Measurements from ENCODE around the gene CREBBP. TPM values are rescaled to one million over a fixed set of nuclear protein-coding genes. Genes with fewer than 3 reads are reported as not detected.
A peak's percentile ranks its signal among the peaks of the same experiment; 100 is the strongest.
"Not testable (repeated sequence)": the region's sequence is repeated elsewhere in the genome, so short reads cannot be mapped to it uniquely, and the experiment has no call there.

The CREBBP gene
- 6.0 and 6.6 TPM in 2 replicates for polyA plus RNA-seq (2011; rRNA removed)
- polyA minus RNA-seq (2011; rRNA and poly(A)+ RNA removed): 31.4 and 41.9 TPM in 2 replicates

- TF ChIP-seq CTCF (IDR thresholded peaks at IDR 0.05; ENCODE audit: insufficient read depth, low read depth, low read length): no peak
- H3K36me3 ChIP-seq (ENCODE audit: control insufficient read depth, insufficient read depth, low read length): no peaks in the 10 kb centered on the region
- H3K4me3 ChIP-seq (ENCODE audit: low read depth, low read length): peak within 1 kb of the TSS; percentile 90
- CTCF ChIA-PET: interaction anchor here (1.1 kb wide), 1 partner anchor 190 kb away, joined by 3 read pairs; no protein-coding TSS in a partner anchor
- no peaks in the 10 kb centered on the region for H3K27me3 ChIP-seq (ENCODE audit: control insufficient read depth, insufficient read depth, low read length)
- DNase-seq (ENCODE audit: low read depth): peak; percentile 19
- POLR2A ChIA-PET: interaction anchor here (0.5 kb wide), 1 partner anchor 215 kb away, joined by 8 read pairs; no protein-coding TSS in a partner anchor
These were observed at the start of gene CREBBP for GRCh38 chr16:3880623-3881498. Gene CREBBP (minus strand): TSS chr16:3880713. CDS start chr16:3879916, 797 bp downstream.

GRCh38 chr16:3927147-3927546 lies 46.6 kb upstream of the CREBBP start:
- CTCF ChIA-PET: interaction anchor here (3.8 kb wide), 1 partner anchor 11 kb away, joined by 24 read pairs; no protein-coding TSS in a partner anchor
- DNase-seq (ENCODE audit: low read depth); H3K27me3 ChIP-seq (ENCODE audit: control insufficient read depth, insufficient read depth, low read length); H3K36me3 ChIP-seq (ENCODE audit: control insufficient read depth, insufficient read depth, low read length); H3K4me3 ChIP-seq (ENCODE audit: low read depth, low read length); POLR2A ChIA-PET: not testable (repeated sequence)

GRCh38 chr16:3924763-3925162 lies 44.2 kb upstream of the CREBBP start:
- no peak for TF ChIP-seq CTCF (IDR thresholded peaks at IDR 0.05; ENCODE audit: insufficient read depth, low read depth, low read length)
- no peak for DNase-seq (ENCODE audit: low read depth)
- no peak overlapping the region for H3K4me3 ChIP-seq (ENCODE audit: low read depth, low read length)
- no peaks in the 10 kb centered on the region for H3K36me3 ChIP-seq (ENCODE audit: control insufficient read depth, insufficient read depth, low read length)
- ChIA-PET CTCF (interaction anchor here (3.8 kb wide), 1 partner anchor 14 kb away, joined by 24 read pairs; no protein-coding TSS in a partner anchor), POLR2A (interaction anchor here (0.6 kb wide), 1 partner anchor 19 kb away, joined by 3 read pairs; no protein-coding TSS in a partner anchor)
- H3K27me3 ChIP-seq (ENCODE audit: control insufficient read depth, insufficient read depth, low read length): peaks cover 1% of the 10 kb centered on the region; the same call in 1 of the 2 replicates

GRCh38 chr16:3922241-3922640 lies 41.7 kb upstream of the CREBBP start:
- TF ChIP-seq CTCF (IDR thresholded peaks at IDR 0.05; ENCODE audit: insufficient read depth, low read depth, low read length): no peak
- no peak for DNase-seq (ENCODE audit: low read depth)
- H3K36me3 ChIP-seq (ENCODE audit: control insufficient read depth, insufficient read depth, low read length): no peaks in the 10 kb centered on the region
- no peak overlapping the region for H3K4me3 ChIP-seq (ENCODE audit: low read depth, low read length)
- ChIA-PET CTCF (interaction anchor here (1.5 to 1.7 kb wide), 3 partner anchors 10 to 17 kb away, joined by 4 to 8 read pairs (median 4); no protein-coding TSS in a partner anchor), POLR2A (no interaction called here)
- peaks cover 2% of the 10 kb centered on the region; the same call in 1 of the 2 replicates for H3K27me3 ChIP-seq (ENCODE audit: control insufficient read depth, insufficient read depth, low read length)

GRCh38 chr16:3920206-3920605 lies 39.7 kb upstream of the CREBBP start:
- ChIA-PET POLR2A (no interaction called here), CTCF (interaction anchor here (2.4 kb wide), 1 partner anchor 19 kb away, joined by 12 read pairs; no protein-coding TSS in a partner anchor)
- H3K27me3 ChIP-seq (ENCODE audit: control insufficient read depth, insufficient read depth, low read length): peaks cover 2% of the 10 kb centered on the region; the same call in 1 of the 2 replicates
- no peak overlapping the region for H3K4me3 ChIP-seq (ENCODE audit: low read depth, low read length)
- H3K36me3 ChIP-seq (ENCODE audit: control insufficient read depth, insufficient read depth, low read length): no peaks in the 10 kb centered on the region
- TF ChIP-seq CTCF (IDR thresholded peaks at IDR 0.05; ENCODE audit: insufficient read depth, low read depth, low read length): no peak
- no peak for DNase-seq (ENCODE audit: low read depth)

Measured in BJ (cell line).